Measurements from ENCODE around the gene GPR149. TPM values are rescaled to one million over a fixed set of nuclear protein-coding genes. Genes with fewer than 3 reads are reported as not detected.

GPR149 gene
- polyA plus RNA-seq, 4 donors = 0.21 TPM; not detected in 3

DNA sequence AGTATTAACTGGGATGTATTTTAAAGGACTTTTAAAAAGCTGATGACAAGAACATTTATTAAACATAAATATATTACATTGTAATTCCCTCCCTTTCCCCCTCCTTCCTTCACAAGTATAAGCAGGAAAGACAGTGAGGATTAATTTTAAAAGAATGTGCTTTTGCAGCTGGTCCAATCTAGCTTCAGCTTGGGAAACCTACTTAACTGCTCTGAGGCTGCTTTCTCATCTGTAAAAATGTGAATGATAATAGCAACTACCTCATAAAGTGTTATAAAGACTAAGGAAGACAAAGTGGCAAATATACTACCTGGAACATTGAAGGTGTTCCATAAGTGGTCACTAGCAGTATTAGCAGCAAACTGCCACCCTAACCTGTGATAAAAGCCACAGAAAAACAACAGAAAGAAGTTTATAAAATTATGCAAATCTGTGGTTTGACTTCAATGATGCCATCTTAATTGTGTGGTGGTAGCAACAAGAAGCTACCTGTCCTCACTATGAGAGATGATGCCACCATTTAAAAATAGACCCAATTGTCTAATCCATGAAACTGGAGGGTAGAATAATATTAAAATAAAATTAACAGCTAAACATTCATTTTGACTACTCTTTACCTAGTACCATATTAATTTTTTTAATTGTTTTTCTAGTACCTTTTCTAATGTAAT lies 125.7 kb downstream of the GPR149 start:
- no peak for DNase-seq
- Histone ChIP-seq H3K4me3 (ENCODE audit: low read depth in 1 of 3, low read length in 3 of 3) (no peak overlapping the region), H3K9me3 (ENCODE audit: control insufficient read depth in 2 of 2, insufficient read depth in 1 of 2, low read depth in 1 of 2, low read length in 1 of 2) (no peaks in the 10 kb centered on the region), H3K27me3 (ENCODE audit: control insufficient read depth in 3 of 3, insufficient read depth in 3 of 3, low read length in 3 of 3) (no peaks in the 10 kb centered on the region), H3K36me3 (ENCODE audit: control insufficient read depth in 3 of 3, insufficient read depth in 2 of 3, low read depth in 1 of 3, low read length in 3 of 3) (peaks cover 18 to 23% (median 20%) of the 10 kb centered on the region in 3 donors), H3K27ac (ENCODE audit: low read depth in 1 of 3, low read length in 2 of 3) (no peak overlapping the region), H3K4me1 (ENCODE audit: control insufficient read depth in 3 of 3, insufficient read depth in 2 of 3, low read depth in 1 of 3, low read length in 2 of 3) (no peaks in the 10 kb centered on the region)
- no peak for FAIRE-seq

DNA sequence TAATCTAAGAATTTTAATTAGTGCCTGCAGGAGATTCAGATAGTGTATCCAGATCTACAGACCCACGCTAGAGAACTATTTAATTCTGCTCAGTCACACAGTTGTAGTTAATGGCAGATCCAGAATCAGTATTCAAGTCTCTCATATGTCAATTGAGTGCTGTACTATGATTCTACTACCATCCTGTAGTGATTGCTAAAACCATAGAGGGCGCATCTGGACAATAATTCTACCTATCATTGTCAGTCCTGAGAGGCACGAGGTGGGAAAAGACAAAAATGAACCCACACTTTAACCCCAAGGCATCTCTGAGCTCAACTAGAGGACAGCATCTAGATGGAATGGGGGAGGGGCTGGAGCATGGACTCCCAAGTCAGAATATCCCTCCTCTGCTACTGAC lies 128.4 kb downstream of the GPR149 start:
- Histone ChIP-seq H3K4me1 (ENCODE audit: control insufficient read depth in 3 of 3, insufficient read depth in 2 of 3, low read depth in 1 of 3, low read length in 2 of 3) (no peaks in the 10 kb centered on the region), H3K4me3 (ENCODE audit: low read depth in 1 of 3, low read length in 3 of 3) (no peak overlapping the region), H3K9me3 (ENCODE audit: control insufficient read depth in 2 of 2, insufficient read depth in 1 of 2, low read depth in 1 of 2, low read length in 1 of 2) (no peaks in the 10 kb centered on the region), H3K27me3 (ENCODE audit: control insufficient read depth in 3 of 3, insufficient read depth in 3 of 3, low read length in 3 of 3) (no peaks in the 10 kb centered on the region), H3K27ac (ENCODE audit: low read depth in 1 of 3, low read length in 2 of 3) (no peak overlapping the region), H3K36me3 (ENCODE audit: control insufficient read depth in 3 of 3, insufficient read depth in 2 of 3, low read depth in 1 of 3, low read length in 3 of 3) (peaks cover 19 to 25% (median 19%) of the 10 kb centered on the region in 3 donors)
- DNase-seq (no peak), FAIRE-seq (no peak)
- 90 to 91% (median 91%) methylated on average over 3 of the region's 3 CpGs for WGBS, 3 donors

DNA sequence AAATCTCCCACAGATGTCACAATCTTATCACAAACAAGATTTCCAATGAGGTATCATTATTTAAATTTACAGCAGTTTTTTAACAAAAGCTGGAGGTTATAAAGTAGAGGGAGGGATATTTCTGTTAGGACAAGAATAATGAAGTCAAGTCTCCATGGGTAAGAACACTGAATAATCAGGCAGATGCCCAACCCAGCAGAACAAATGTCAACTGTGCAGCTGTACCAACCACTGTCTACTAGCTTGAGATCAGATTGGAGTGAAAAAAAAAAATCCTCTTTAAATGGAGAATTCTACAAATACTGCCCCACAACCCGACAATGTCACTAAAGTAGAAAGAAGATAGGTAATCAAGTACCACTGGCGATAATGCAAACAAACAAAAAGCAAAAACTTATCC lies 136.0 kb downstream of the GPR149 start:
- Histone ChIP-seq H3K36me3 (ENCODE audit: control insufficient read depth in 3 of 3, insufficient read depth in 2 of 3, low read depth in 1 of 3, low read length in 3 of 3) (peaks cover 4 to 28% (median 8%) of the 10 kb centered on the region in 3 donors), H3K4me1 (ENCODE audit: control insufficient read depth in 3 of 3, insufficient read depth in 2 of 3, low read depth in 1 of 3, low read length in 2 of 3) (no peaks in the 10 kb centered on the region), H3K9me3 (ENCODE audit: control insufficient read depth in 2 of 2, insufficient read depth in 1 of 2, low read depth in 1 of 2, low read length in 1 of 2) (no peaks in the 10 kb centered on the region), H3K4me3 (ENCODE audit: low read depth in 1 of 3, low read length in 3 of 3) (no peak overlapping the region), H3K27ac (ENCODE audit: low read depth in 1 of 3, low read length in 2 of 3) (no peak overlapping the region), H3K27me3 (ENCODE audit: control insufficient read depth in 3 of 3, insufficient read depth in 3 of 3, low read length in 3 of 3) (no peaks in the 10 kb centered on the region)
- 93 to 97% (median 93%) methylated on average over 2 of the region's 2 CpGs for WGBS, 3 donors
- no peak for DNase-seq
- no peak for FAIRE-seq

DNA sequence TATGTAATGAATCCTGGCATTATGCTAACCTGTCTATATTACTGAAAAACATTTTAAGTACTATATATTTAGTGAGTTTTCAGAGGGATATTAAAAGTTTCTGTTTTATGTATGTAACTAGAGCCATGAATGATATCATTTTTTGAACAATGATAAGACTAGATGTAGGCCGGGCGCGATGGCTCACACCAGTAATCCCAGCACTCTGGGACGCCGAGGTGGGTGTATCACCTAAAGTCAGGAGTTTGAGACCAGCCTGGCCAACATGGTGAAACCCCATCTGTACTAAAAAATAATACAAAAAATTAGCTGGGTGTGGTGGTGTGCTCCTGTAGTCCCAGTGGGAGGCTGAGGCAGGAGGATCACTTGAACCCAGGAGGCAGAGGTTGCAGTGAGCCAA lies 139.8 kb downstream of the GPR149 start:
- Histone ChIP-seq H3K27ac (ENCODE audit: low read depth in 1 of 3, low read length in 2 of 3) (no peak overlapping the region), H3K9me3 (ENCODE audit: control insufficient read depth in 2 of 2, insufficient read depth in 1 of 2, low read depth in 1 of 2, low read length in 1 of 2) (no peaks in the 10 kb centered on the region), H3K4me1 (ENCODE audit: control insufficient read depth in 3 of 3, insufficient read depth in 2 of 3, low read depth in 1 of 3, low read length in 2 of 3) (no peaks in the 10 kb centered on the region), H3K4me3 (ENCODE audit: low read depth in 1 of 3, low read length in 3 of 3) (no peak overlapping the region), H3K27me3 (ENCODE audit: control insufficient read depth in 3 of 3, insufficient read depth in 3 of 3, low read length in 3 of 3) (no peaks in the 10 kb centered on the region), H3K36me3 (ENCODE audit: control insufficient read depth in 3 of 3, insufficient read depth in 2 of 3, low read depth in 1 of 3, low read length in 3 of 3) (peaks cover 4 to 17% (median 10%) of the 10 kb centered on the region in 3 donors)
- WGBS, 3 donors = 96 to 98% (median 98%) methylated on average over 5 of the region's 5 CpGs
- DNase-seq = no peak
- no peak for FAIRE-seq

Other genes with a start within 250 kb of the GPR149 start
- 10 to 100 TPM; 24.3 to 42.4 (median 27.3) TPM for gene DHX36, start 105.7 kb downstream of the GPR149 start, polyA plus RNA-seq